Neural cell (in vitro differentiated cells): ENCODE data around the gene NT5C3A. TPM values are rescaled to one million over a fixed set of nuclear protein-coding genes. Genes with fewer than 3 reads are reported as not detected.

Source experiments
- H2AFZ ChIP-seq: fragments of 200-600, 300-800 bp; sonication (generic), shearing (Covaris generic); 2 replicates; pipeline ENCODE4 v1.6.0; 2014; ENCODE audit warnings: low read depth, mild to moderate bottlenecking, antibody characterized with exemption, low read length, moderate library complexity
- H3F3A ChIP-seq: fragments of 200-600 bp; shearing (Covaris generic); 2 replicates; pipeline ENCODE4 v1.6.1; 2016; ENCODE audit warnings: mild to moderate bottlenecking, moderate library complexity, mixed read lengths, antibody characterized with exemption, low read length; ENCODE audit not compliant: insufficient read depth, poor library complexity, severe bottlenecking
- H3K27ac ChIP-seq: fragments of 200-600, 300-800 bp; sonication (generic), shearing (Covaris generic); 2 replicates; pipeline ENCODE4 v1.5.1; 2014; ENCODE audit warnings: mild to moderate bottlenecking, low read length, moderate library complexity
- H3K27me3 ChIP-seq: fragments of 300-800, 200-600 bp; sonication (generic), shearing (Covaris generic); 2 replicates; pipeline ENCODE4 v1.6.0; 2014; ENCODE audit warnings: mild to moderate bottlenecking, low read depth, low read length, moderate library complexity; ENCODE audit not compliant: insufficient read depth
- H3K36me3 ChIP-seq: fragments of 300-800, 200-600 bp; sonication (generic), shearing (Covaris generic); 2 replicates; pipeline ENCODE4 v1.5.1; 2014; ENCODE audit warnings: mild to moderate bottlenecking, antibody characterized with exemption, low read length, moderate library complexity; ENCODE audit not compliant: insufficient read depth
- H3K4me2 ChIP-seq: fragments of 300-800, 200-600 bp; sonication (generic), shearing (Covaris generic); 2 replicates; pipeline ENCODE4 v1.6.0; 2014; ENCODE audit warnings: mild to moderate bottlenecking, low read length
- H3K4me3 ChIP-seq: fragments of 300-800, 200-600 bp; sonication (generic), shearing (Covaris generic); 2 replicates; pipeline ENCODE4 v1.5.1; 2014; ENCODE audit warnings: mild to moderate bottlenecking, low read length, moderate library complexity
- H3K79me2 ChIP-seq: fragments of 200-600 bp; shearing (Covaris generic); replicated peaks from 2 replicates; pipeline ENCODE4 v1.6.0; 2014; ENCODE audit warnings: mild to moderate bottlenecking, low read length, moderate library complexity; ENCODE audit not compliant: insufficient read depth
- H3K9ac ChIP-seq: fragments of 300-800, 200-600 bp; sonication (generic), shearing (Covaris generic); 2 replicates; pipeline ENCODE4 v1.6.1; 2016; ENCODE audit warnings: mild to moderate bottlenecking, low read length, mixed read lengths
- H3K9me2 ChIP-seq: fragments of 200-600 bp; shearing (Covaris generic); 2 replicates; pipeline ENCODE4 v1.6.1; 2016; ENCODE audit warnings: mild to moderate bottlenecking, low read length, mixed read lengths; ENCODE audit not compliant: insufficient read depth
- H3K9me3 ChIP-seq: fragments of 200-600, 300-800 bp; sonication (generic), shearing (Covaris generic); 2 replicates; pipeline ENCODE4 v1.6.1; 2016; ENCODE audit warnings: mild to moderate bottlenecking, mixed run types, low read length, moderate library complexity, mixed read lengths
- H4K20me1 ChIP-seq: fragments of 200-600 bp; shearing (Covaris generic); 2 replicates; pipeline ENCODE4 v1.6.1; 2016; ENCODE audit warnings: mild to moderate bottlenecking, mixed run types; ENCODE audit not compliant: insufficient read depth
- CTCF ChIP-seq: fragments of 450-650 bp; IDR thresholded peaks from 2 replicates; pipeline ENCODE4 v1.5.1; 2014; ENCODE audit warnings: antibody characterized with exemption, mild to moderate bottlenecking, moderate library complexity; ENCODE audit not compliant: poor library complexity, severe bottlenecking
- EP300 ChIP-seq: fragments of 450-650 bp; conservative IDR thresholded peaks from 2 replicates; pipeline ENCODE4 v1.6.1; 2014; ENCODE audit warnings: antibody characterized with exemption, mild to moderate bottlenecking, moderate library complexity; ENCODE audit not compliant: poor library complexity, severe bottlenecking
- EZH2 ChIP-seq: fragments of 200-600, 300-800 bp; shearing (Covaris generic), sonication (generic); IDR thresholded peaks from 2 replicates; pipeline ENCODE4 v1.6.1; 2014; ENCODE audit warnings: antibody characterized with exemption, low read length, borderline replicate concordance, mild to moderate bottlenecking; ENCODE audit not compliant: insufficient read depth, poor library complexity, severe bottlenecking
- MXI1 ChIP-seq: fragments of 450-650 bp; conservative IDR thresholded peaks from 2 replicates; pipeline ENCODE4 v1.6.1; 2014; ENCODE audit warnings: antibody characterized with exemption, mild to moderate bottlenecking; ENCODE audit not compliant: poor library complexity, severe bottlenecking
- POLR2AphosphoS5 ChIP-seq: IDR thresholded peaks from 2 replicates; pipeline ENCODE4 v1.6.1; 2012
- RAD21 ChIP-seq: fragments of 450-650 bp; conservative IDR thresholded peaks from 2 replicates; pipeline ENCODE4 v1.6.1; 2014; ENCODE audit warnings: antibody characterized with exemption, mild to moderate bottlenecking, moderate library complexity
- SMC3 ChIP-seq: fragments of 450-650 bp; conservative IDR thresholded peaks from 2 replicates; pipeline ENCODE4 v1.6.1; 2014; ENCODE audit warnings: antibody characterized with exemption, mild to moderate bottlenecking, moderate library complexity; ENCODE audit not compliant: poor library complexity
- TAF1 ChIP-seq: IDR thresholded peaks from 2 replicates; pipeline ENCODE4 v1.6.1; 2012; ENCODE audit warnings: low read depth
- polyA plus RNA-seq: library from polyadenylated mRNA; depleted of rRNA; stranded (reverse); fragments of >200 nt; gene quantifications from 2 replicates; pipeline ENCODE4 v1.2.3, GENCODE V29; 2014
- TF ChIP-seq, protein P1 (sequence below): IDR thresholded peaks from 2 replicates; pipeline ENCODE4 v1.6.1; 2012; ENCODE audit warnings: borderline replicate concordance

The NT5C3A gene
- polyA plus RNA-seq, 1 donor from 2014 or later, result 99.2 TPM

DNA sequence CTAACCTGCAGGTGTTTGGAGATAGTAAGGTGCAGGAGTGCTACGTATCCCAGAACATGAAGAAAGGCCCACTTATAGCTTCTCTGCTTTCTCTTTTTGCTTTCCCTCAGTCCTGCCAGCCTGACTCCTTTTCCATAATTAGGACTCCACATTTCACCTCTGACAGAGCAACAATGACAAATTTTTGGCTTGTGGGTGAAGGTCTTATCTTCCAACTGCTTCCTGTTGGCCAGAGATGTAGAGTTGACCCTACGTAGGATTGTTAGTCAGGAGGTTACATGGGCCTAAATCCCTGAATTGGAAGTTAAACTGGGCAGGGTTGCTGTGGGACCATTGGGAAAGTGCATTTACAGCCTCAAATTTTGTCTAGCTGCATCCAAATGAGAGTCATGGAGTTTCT, 25.3 kb upstream of the NT5C3A start:
- H3K4me3 ChIP-seq, result no peak overlapping the region
- no peak overlapping the region for H2AFZ ChIP-seq
- no peak for TF ChIP-seq POLR2AphosphoS5
- no peak for TF ChIP-seq RAD21
- TF ChIP-seq EP300, result no peak
- TF ChIP-seq CTCF, result no peak
- no peak for TF ChIP-seq SMC3
- no peak for TF ChIP-seq EZH2
- TF ChIP-seq, protein P1, sequence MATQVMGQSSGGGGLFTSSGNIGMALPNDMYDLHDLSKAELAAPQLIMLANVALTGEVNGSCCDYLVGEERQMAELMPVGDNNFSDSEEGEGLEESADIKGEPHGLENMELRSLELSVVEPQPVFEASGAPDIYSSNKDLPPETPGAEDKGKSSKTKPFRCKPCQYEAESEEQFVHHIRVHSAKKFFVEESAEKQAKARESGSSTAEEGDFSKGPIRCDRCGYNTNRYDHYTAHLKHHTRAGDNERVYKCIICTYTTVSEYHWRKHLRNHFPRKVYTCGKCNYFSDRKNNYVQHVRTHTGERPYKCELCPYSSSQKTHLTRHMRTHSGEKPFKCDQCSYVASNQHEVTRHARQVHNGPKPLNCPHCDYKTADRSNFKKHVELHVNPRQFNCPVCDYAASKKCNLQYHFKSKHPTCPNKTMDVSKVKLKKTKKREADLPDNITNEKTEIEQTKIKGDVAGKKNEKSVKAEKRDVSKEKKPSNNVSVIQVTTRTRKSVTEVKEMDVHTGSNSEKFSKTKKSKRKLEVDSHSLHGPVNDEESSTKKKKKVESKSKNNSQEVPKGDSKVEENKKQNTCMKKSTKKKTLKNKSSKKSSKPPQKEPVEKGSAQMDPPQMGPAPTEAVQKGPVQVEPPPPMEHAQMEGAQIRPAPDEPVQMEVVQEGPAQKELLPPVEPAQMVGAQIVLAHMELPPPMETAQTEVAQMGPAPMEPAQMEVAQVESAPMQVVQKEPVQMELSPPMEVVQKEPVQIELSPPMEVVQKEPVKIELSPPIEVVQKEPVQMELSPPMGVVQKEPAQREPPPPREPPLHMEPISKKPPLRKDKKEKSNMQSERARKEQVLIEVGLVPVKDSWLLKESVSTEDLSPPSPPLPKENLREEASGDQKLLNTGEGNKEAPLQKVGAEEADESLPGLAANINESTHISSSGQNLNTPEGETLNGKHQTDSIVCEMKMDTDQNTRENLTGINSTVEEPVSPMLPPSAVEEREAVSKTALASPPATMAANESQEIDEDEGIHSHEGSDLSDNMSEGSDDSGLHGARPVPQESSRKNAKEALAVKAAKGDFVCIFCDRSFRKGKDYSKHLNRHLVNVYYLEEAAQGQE, result no peak
- TF ChIP-seq MXI1, result no peak
- no peak for TF ChIP-seq TAF1
- no peaks in the 10 kb centered on the region for H3K79me2 ChIP-seq
- no peaks in the 10 kb centered on the region for H4K20me1 ChIP-seq
- H3K9me3 ChIP-seq, result no peaks in the 10 kb centered on the region
- no peak overlapping the region for H3K4me2 ChIP-seq
- no peak overlapping the region for H3K9ac ChIP-seq
- H3K36me3 ChIP-seq, result no peaks in the 10 kb centered on the region
- H3K27ac ChIP-seq, result no peak overlapping the region
- no peaks in the 10 kb centered on the region for H3K9me2 ChIP-seq
- no peaks in the 10 kb centered on the region for H3K27me3 ChIP-seq
- no peaks in the 10 kb centered on the region for H3F3A ChIP-seq

- Histone ChIP-seq H3K4me3 (no peak overlapping the region), H3K36me3 (no peaks in the 10 kb centered on the region), H2AFZ (no peak overlapping the region), H3K27me3 (no peaks in the 10 kb centered on the region), H3K9me2 (no peaks in the 10 kb centered on the region), H3F3A (no peaks in the 10 kb centered on the region), H4K20me1 (no peaks in the 10 kb centered on the region), H3K9ac (no peak overlapping the region), H3K27ac (no peak overlapping the region), H3K4me2 (no peak overlapping the region), H3K79me2 (no peaks in the 10 kb centered on the region), H3K9me3 (no peaks in the 10 kb centered on the region)
- TF ChIP-seq CTCF (no peak), EZH2 (no peak), TAF1 (no peak), RAD21 (no peak), POLR2AphosphoS5 (no peak), MXI1 (no peak), EP300 (no peak), SMC3 (no peak)
- TF ChIP-seq, protein P1, result no peak
Measured at GRCh38 chr7:33087356-33087755, 24.8 kb upstream of the NT5C3A start.
